SIG-M5 treated with dmso at 0.1 percent for 504 hours (cell line): Measurements from ENCODE around the gene PRICKLE4.

Source experiments
- DNase-seq: peaks from one replicate; lab custom pipeline; 2025; ENCODE audit not compliant: unreplicated experiment; lab: John Stamatoyannopoulos, UW

The PRICKLE4 gene

DNA sequence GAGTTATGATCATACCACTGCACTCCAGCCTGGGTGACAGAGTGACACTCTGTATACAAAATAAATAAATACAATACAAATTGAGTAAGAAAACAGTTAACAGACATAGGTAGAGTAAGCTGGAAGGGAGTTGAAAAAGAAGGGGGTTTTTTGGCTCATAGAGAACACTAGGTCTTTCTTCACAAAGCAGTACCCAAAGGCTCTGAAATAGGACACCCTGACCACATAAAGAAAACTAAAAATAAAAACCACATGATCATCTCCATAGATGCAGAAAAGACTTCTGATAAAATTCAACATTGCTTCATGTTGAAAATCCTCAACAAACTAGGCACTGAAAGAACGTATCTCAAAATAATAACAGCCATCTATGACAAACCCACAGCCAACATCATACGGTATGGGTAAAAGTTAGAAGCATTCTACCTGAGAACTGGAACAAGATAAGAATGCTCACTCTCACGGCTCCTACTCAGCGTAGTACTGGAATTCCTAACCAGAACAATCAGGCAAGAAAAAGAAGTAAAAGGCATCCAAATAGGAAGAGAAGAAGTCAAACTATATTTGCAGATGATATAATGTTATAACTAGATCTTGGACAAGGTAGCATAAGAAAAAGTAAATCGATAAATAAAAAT is 55.6 kb downstream of the PRICKLE4 start:
- DNase-seq, result no peak

DNA sequence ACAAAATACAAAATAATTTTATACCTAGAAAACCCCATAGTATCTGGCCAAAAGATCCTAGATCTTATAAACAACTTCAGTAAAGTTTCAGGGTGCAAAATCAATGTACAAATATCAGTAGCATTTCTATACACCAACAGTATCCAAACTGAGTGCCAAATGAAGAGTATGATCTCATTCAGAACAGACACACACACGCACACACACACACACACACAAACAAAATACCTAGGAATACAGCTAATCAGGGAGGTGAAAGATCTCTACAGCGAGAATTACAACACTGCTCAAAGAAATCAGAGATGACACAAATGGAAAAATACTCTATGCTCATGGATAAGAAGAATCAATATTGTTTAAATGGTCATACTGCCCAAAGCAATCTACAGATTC is 56.1 kb downstream of the PRICKLE4 start:
- DNase-seq, result no peak
